B cell (primary cell): ENCODE data around the gene EMP2. TPM values are rescaled to one million over a fixed set of nuclear protein-coding genes. Genes with fewer than 3 reads are reported as not detected.
A peak's percentile ranks its signal among the peaks of the same experiment; 100 is the strongest.

Experiments used
- ATAC-seq: fragments of 200-7000 bp; cut with Tn5 transposase; one replicate; pipeline ENCODE4 v1.10.0; 2021; ENCODE audit warnings: low read depth, mild to moderate bottlenecking, moderate number of reproducible peaks, moderate library complexity
- CTCF ChIA-PET: fragments of 350-600 bp; sonication (Branson Sonifier 250); formaldehyde crosslinking; loops from one replicate; lab custom pipeline; 2021; ENCODE audit warnings: antibody characterized with exemption, inconsistent platforms; lab: Charles Lee
- POLR2A ChIA-PET: fragments of 350-600 bp; sonication (Branson Sonifier 250); formaldehyde crosslinking; loops from one replicate; lab custom pipeline; 2021; ENCODE audit warnings: antibody characterized with exemption; lab: Charles Lee
- DNase-seq: peaks from one replicate; pipeline ENCODE4 v3.0.0; 2013
- H2AFZ ChIP-seq: 2 replicates; pipeline ENCODE4 v1.6.1; 2012; ENCODE audit warnings: mild to moderate bottlenecking, low read depth, low read length; ENCODE audit not compliant: insufficient read depth, poor library complexity, severe bottlenecking
- H3K27ac ChIP-seq, 2 donors: 1 replicate in 1 of 2; 2 replicates in 1 of 2; pipeline ENCODE4 v1.5.1; 2012 to 2013; ENCODE audit warnings: low read length in 2 of 2, mild to moderate bottlenecking in 2 of 2, moderate library complexity in 1 of 2
- H3K27me3 ChIP-seq, 4 experiments: fragments of 200-600 bp in 1 of 4; sonication (generic) in 1 of 4; replicated peaks in 1 of 4; 1 replicate in 2 of 4; 2 replicates in 2 of 4; pipeline versions ENCODE4 v1.6.1 to v1.7.0; 2013 to 2016; ENCODE audit warnings: low read length in 3 of 4, mild to moderate bottlenecking in 2 of 4, mixed read lengths in 1 of 4, moderate library complexity in 1 of 4; ENCODE audit not compliant: insufficient read depth in 4 of 4, control insufficient read depth in 3 of 4; ENCODE audit errors: control extremely low read depth in 1 of 4
- H3K36me3 ChIP-seq, 2 experiments: replicated peaks in 1 of 2; 1 replicate in 1 of 2; 2 replicates in 1 of 2; pipeline versions ENCODE4 v1.6.1 to v1.7.1; 2013; ENCODE audit warnings: low read length in 1 of 2; ENCODE audit not compliant: insufficient read depth in 2 of 2, control insufficient read depth in 1 of 2; ENCODE audit errors: control extremely low read depth in 1 of 2, extremely low read depth in 1 of 2
- H3K4me1 ChIP-seq, 2 donors: fragments of 200-600 bp in 1 of 2; sonication (generic) in 1 of 2; 1 replicate in 1 of 2; 2 replicates in 1 of 2; pipeline versions ENCODE4 v1.5.1 to v1.6.1; 2013 to 2017; ENCODE audit warnings: low read length in 2 of 2; ENCODE audit not compliant: control insufficient read depth in 2 of 2, insufficient read depth in 2 of 2
- H3K4me2 ChIP-seq: replicated peaks from 2 replicates; pipeline ENCODE3; 2012; ENCODE audit warnings: mild to moderate bottlenecking, low read depth, low read length; ENCODE audit not compliant: poor library complexity, severe bottlenecking
- H3K4me3 ChIP-seq, 5 experiments: fragments of 200-600 bp in 1 of 5; sonication (generic) in 1 of 5; 1 replicate in 3 of 5; 2 replicates in 2 of 5; pipeline versions ENCODE4 v1.5.1 to v1.7.0; 2011 to 2016; ENCODE audit warnings: low read length in 4 of 5, mild to moderate bottlenecking in 4 of 5, low read depth in 2 of 5, control low read depth in 1 of 5, moderate library complexity in 1 of 5; ENCODE audit not compliant: insufficient read depth in 1 of 5; ENCODE audit errors: control extremely low read depth in 1 of 5, extremely low read depth in 1 of 5
- H3K79me2 ChIP-seq: fragments of 200-600 bp; sonication (generic); one replicate; pipeline ENCODE4 v1.6.0; 2016; ENCODE audit warnings: low read length; ENCODE audit not compliant: control insufficient read depth, insufficient read depth
- H3K9ac ChIP-seq: fragments of 200-600 bp; sonication (generic); 2 replicates; pipeline ENCODE4 v1.6.1; 2017; ENCODE audit warnings: mild to moderate bottlenecking, low read length, moderate library complexity
- H3K9me3 ChIP-seq, 3 donors: one replicate each; pipeline versions ENCODE4 v1.6.1 to v1.7.1; 2013; ENCODE audit warnings: low read length in 2 of 3; ENCODE audit not compliant: control insufficient read depth in 2 of 3, insufficient read depth in 1 of 3; ENCODE audit errors: control extremely low read depth in 1 of 3
- H4K20me1 ChIP-seq: 2 replicates; pipeline ENCODE4 v1.6.0; 2012; ENCODE audit warnings: mild to moderate bottlenecking, low read length; ENCODE audit not compliant: insufficient read depth, control insufficient read depth, poor library complexity, severe bottlenecking
- H3K27ac Mint-ChIP-seq: one replicate; pipeline ENCODE4 v1.8.0; 2021; ENCODE audit warnings: mixed read lengths
- H3K27me3 Mint-ChIP-seq: one replicate; pipeline ENCODE4 v1.8.0; 2021; ENCODE audit warnings: mixed read lengths
- H3K4me1 Mint-ChIP-seq: one replicate; pipeline ENCODE4 v1.8.0; 2021; ENCODE audit warnings: mixed read lengths
- H3K4me3 Mint-ChIP-seq: one replicate; pipeline ENCODE4 v1.8.0; 2021; ENCODE audit warnings: mixed read lengths
- H3K9me3 Mint-ChIP-seq: one replicate; pipeline ENCODE4 v1.8.0; 2022; ENCODE audit warnings: mixed read lengths; ENCODE audit not compliant: insufficient read depth
- EZH2 ChIP-seq: IDR thresholded peaks from 2 replicates; pipeline ENCODE4 v1.6.1; 2012; ENCODE audit warnings: borderline replicate concordance, low read depth, mild to moderate bottlenecking, moderate library complexity, low read length; ENCODE audit not compliant: insufficient read depth, poor library complexity, severe bottlenecking
- WGBS: methylation state at CpG from one replicate; pipeline ENCODE4 v1.1.5; 2013; ENCODE audit warnings: missing lambda C conversion rate; ENCODE audit not compliant: insufficient coverage; 5-methylcytosine and 5-hydroxymethylcytosine counted together
- intact Hi-C: fragments of 100-400 bp; cut with micrococcal nuclease; formaldehyde crosslinking; loops from one replicate; pipeline ENCODE4 v1.10.0; 2022
- polyA plus RNA-seq: library from polyadenylated mRNA; depleted of rRNA; stranded (reverse); fragments of >200 nt; gene quantifications from 2 replicates; pipeline ENCODE4 v1.2.3, GENCODE V29; 2012
- total RNA-seq, 2 donors: library from RNA; stranded (reverse); fragments of 120-200 nt in 1 of 2; gene quantifications; 1 replicate in 1 of 2; 2 replicates in 1 of 2; pipeline versions ENCODE4 v1.2.3 to v1.2.4, GENCODE V29; 2013 to 2022
- TF ChIP-seq, protein P1 (sequence below): fragments of 200-600 bp; IDR thresholded peaks from one replicate; pipeline ENCODE4 v1.8.0; 2022; ENCODE audit warnings: antibody characterized with exemption, mild to moderate bottlenecking

Gene EMP2
- total and polyA plus RNA-seq, 2 donors (not counting 1 experiment from before 2014, with no cell fraction given) = 0.01 TPM; not detected in 1

DNA sequence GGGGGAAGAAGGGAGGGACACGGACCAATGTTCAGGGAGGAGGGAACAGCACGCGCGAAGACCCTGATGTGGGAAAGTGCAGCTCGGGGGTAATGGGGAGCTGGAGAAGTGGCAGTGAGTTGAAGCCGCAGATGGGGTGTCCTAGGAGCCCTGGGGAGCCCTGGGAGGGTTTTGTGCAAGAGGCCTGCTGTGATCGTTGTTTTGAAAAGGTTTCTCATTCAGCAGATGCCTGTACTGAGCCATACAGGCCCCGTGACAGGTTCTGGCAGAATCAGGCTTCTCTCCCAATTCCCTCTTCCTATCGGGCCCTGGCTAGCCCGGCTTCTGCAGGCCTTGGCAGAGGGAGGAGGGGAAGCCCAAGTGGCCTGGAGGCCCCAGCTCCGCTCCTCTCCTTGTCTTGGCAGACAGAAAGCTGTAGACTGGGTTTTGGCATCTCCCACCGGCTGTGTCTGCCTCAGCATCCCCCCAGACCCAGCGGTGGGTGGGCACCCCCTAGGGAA is 38.4 kb upstream of the EMP2 start:
- WGBS = 87% methylated on average over 13 of the region's 13 CpGs
- DNase-seq (no peak), ATAC-seq (no peak)
- H3K27me3 Mint-ChIP-seq = peaks cover 29% of the 10 kb centered on the region
- POLR2A ChIA-PET = no interaction called here
- H3K4me3 ChIP-seq = peak overlapping the region in 1 of 5 experiments; percentile 33
- no peaks in the 10 kb centered on the region for H3K36me3 ChIP-seq
- peaks cover 0 to 18% (median 3%) of the 10 kb centered on the region in 4 experiments for H3K27me3 ChIP-seq
- peak overlapping the region; percentile 37 for H3K4me3 Mint-ChIP-seq
- H2AFZ ChIP-seq = no peak overlapping the region
- CTCF ChIA-PET = no interaction called here
- H3K4me1 ChIP-seq = peaks cover 14 to 25% of the 10 kb centered on the region in 2 donors
- no peak overlapping the region for H3K27ac Mint-ChIP-seq
- H3K9ac ChIP-seq = no peak overlapping the region
- peaks cover 11% of the 10 kb centered on the region for H3K4me1 Mint-ChIP-seq
- intact Hi-C loops = no loop called here
- peaks cover 0 to 8% (median 0%) of the 10 kb centered on the region in 3 donors for H3K9me3 ChIP-seq
- TF ChIP-seq, protein P1, sequence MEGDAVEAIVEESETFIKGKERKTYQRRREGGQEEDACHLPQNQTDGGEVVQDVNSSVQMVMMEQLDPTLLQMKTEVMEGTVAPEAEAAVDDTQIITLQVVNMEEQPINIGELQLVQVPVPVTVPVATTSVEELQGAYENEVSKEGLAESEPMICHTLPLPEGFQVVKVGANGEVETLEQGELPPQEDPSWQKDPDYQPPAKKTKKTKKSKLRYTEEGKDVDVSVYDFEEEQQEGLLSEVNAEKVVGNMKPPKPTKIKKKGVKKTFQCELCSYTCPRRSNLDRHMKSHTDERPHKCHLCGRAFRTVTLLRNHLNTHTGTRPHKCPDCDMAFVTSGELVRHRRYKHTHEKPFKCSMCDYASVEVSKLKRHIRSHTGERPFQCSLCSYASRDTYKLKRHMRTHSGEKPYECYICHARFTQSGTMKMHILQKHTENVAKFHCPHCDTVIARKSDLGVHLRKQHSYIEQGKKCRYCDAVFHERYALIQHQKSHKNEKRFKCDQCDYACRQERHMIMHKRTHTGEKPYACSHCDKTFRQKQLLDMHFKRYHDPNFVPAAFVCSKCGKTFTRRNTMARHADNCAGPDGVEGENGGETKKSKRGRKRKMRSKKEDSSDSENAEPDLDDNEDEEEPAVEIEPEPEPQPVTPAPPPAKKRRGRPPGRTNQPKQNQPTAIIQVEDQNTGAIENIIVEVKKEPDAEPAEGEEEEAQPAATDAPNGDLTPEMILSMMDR = no peak
- TF ChIP-seq EZH2 = no peak
- H3K4me2 ChIP-seq = peak overlapping the region; percentile 68
- no peaks in the 10 kb centered on the region for H3K79me2 ChIP-seq
- no peaks in the 10 kb centered on the region for H3K9me3 Mint-ChIP-seq
- H3K27ac ChIP-seq = no peak overlapping the region
- no peaks in the 10 kb centered on the region for H4K20me1 ChIP-seq

DNA sequence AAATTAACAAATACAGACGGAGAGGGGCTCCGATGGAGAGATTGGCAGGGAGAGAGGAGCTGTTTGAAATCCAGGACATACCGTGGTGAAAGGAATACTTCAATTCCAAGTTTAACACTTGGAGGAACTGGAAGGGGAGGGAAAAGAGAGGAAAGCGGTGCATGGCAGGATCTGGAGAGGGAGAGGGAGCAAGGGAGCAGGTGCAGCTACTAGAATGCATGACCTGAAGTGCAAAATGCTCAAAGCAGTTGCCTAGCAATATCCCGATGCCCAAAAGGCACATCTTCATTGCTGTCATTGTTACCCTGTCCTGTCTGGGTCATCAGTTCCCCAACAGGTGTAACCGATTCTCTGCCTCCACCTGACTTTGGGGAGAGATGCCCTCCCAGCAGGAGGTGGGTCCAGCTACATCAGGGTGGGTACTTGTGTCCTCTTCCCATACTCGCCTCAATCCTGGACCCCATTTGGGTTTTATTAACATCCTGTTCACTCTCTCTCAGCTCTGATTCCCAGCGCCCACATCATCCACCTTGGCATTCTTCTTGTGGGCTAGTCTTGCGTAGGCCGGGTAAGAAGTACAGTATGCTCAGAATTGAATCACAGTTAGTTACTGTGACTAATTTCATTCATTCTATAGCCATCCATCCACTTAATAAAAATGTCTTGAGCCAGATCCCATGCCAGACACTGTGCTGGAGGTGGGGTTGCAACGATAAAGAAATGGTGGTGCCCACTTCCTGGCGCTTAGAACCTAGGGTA is 37.4 kb upstream of the EMP2 start:
- CTCF ChIA-PET = no interaction called here
- peaks cover 29% of the 10 kb centered on the region for H3K27me3 Mint-ChIP-seq

More for the DNA sequence above, 37.4 kb upstream of the EMP2 start:
- no peak for ATAC-seq
- H3K36me3 ChIP-seq = no peaks in the 10 kb centered on the region
- TF ChIP-seq, protein P1 = no peak
- TF ChIP-seq EZH2 = no peak
- POLR2A ChIA-PET = no interaction called here
- 78% methylated on average over 8 of the region's 12 CpGs for WGBS
- H3K4me1 Mint-ChIP-seq = peaks cover 18% of the 10 kb centered on the region
- H3K27me3 ChIP-seq = peaks cover 0 to 20% (median 3%) of the 10 kb centered on the region in 4 experiments
- H3K27ac ChIP-seq = no peak overlapping the region
- H3K4me3 Mint-ChIP-seq = no peak overlapping the region
- no peak overlapping the region for H3K9ac ChIP-seq
- peaks cover 0 to 9% (median 0%) of the 10 kb centered on the region in 3 donors for H3K9me3 ChIP-seq
- no peak overlapping the region for H3K27ac Mint-ChIP-seq
- intact Hi-C loops = no loop called here
- no peak for DNase-seq
- H3K4me3 ChIP-seq = no peak overlapping the region
- H3K79me2 ChIP-seq = no peaks in the 10 kb centered on the region
- H3K4me1 ChIP-seq = peaks cover 21 to 31% of the 10 kb centered on the region in 2 donors
- H3K4me2 ChIP-seq = no peak overlapping the region
- H2AFZ ChIP-seq = no peak overlapping the region
- H4K20me1 ChIP-seq = no peaks in the 10 kb centered on the region
- no peaks in the 10 kb centered on the region for H3K9me3 Mint-ChIP-seq
